ENCODE measurements around the gene RFX7.

GRCh38 chr15:56160966-56161365 lies 82.7 kb downstream of the RFX7 start:
- TF ChIP-seq CTCF (IDR thresholded peaks at IDR 0.05) (no peak), POLR2A (IDR thresholded peaks at IDR 0.05) (no peak)
